Measurements from ENCODE around the gene IGBP1. TPM values are rescaled to one million over a fixed set of nuclear protein-coding genes. Genes with fewer than 3 reads are reported as not detected.

Gene IGBP1
- total RNA-seq, 1 experiment from 2014 or later, result 38.9 TPM

GRCh38 chrX:70171624-70172023 is 38.4 kb downstream of the IGBP1 start:
- no peaks in the 10 kb centered on the region for H3K36me3 Mint-ChIP-seq
- peaks cover 54% of the 10 kb centered on the region for H3K4me1 Mint-ChIP-seq
- ChIA-PET CTCF (interaction anchor here (1.7 kb wide), 1 partner anchor 91 kb away, joined by 6 read pairs; no protein-coding TSS in a partner anchor), POLR2A (no interaction called here)
- H3K9me3 Mint-ChIP-seq, result no peaks in the 10 kb centered on the region
- H3K4me3 Mint-ChIP-seq, result 0 out of 2 replicates have a peak overlapping the region, but pooled peaks have one; percentile 0
- ATAC-seq, result no peak; the same call in 1 of the 2 replicates
- H3K27me3 Mint-ChIP-seq (ENCODE audit: low read depth), result no peaks in the 10 kb centered on the region
- H3K27ac Mint-ChIP-seq, result 0 out of 2 replicates have a peak overlapping the region, but pooled peaks have one; percentile 10
- no peak for DNase-seq (ENCODE audit: low spot score)
- no peak for TF ChIP-seq ERG (CRISPR knock-in tag; IDR thresholded peaks at IDR 0.05)
- no peak for TF ChIP-seq ELF4 (CRISPR knock-in tag; IDR thresholded peaks at IDR 0.05; ENCODE audit: low read depth)
- TF ChIP-seq ZNF416 (CRISPR knock-in tag; IDR thresholded peaks at IDR 0.05), result no peak
- no peak for TF ChIP-seq CREB1 (CRISPR knock-in tag; IDR thresholded peaks at IDR 0.05)
- TF ChIP-seq E2F4 (CRISPR knock-in tag; IDR thresholded peaks at IDR 0.05; ENCODE audit: borderline replicate concordance, low read depth), result no peak
- no peak for TF ChIP-seq MXD4 (CRISPR knock-in tag; IDR thresholded peaks at IDR 0.05; ENCODE audit: borderline replicate concordance)
- TF ChIP-seq ZNF121 (CRISPR knock-in tag; IDR thresholded peaks at IDR 0.05), result no peak
- TF ChIP-seq ARID4B (CRISPR knock-in tag; IDR thresholded peaks at IDR 0.05; ENCODE audit: borderline replicate concordance), result no peak
- TF ChIP-seq CDX4 (CRISPR knock-in tag; IDR thresholded peaks at IDR 0.05; ENCODE audit: borderline replicate concordance), result no peak
- no peak for TF ChIP-seq ATF1 (CRISPR knock-in tag; IDR thresholded peaks at IDR 0.05)
- no peak for TF ChIP-seq IRF2 (CRISPR knock-in tag; IDR thresholded peaks at IDR 0.05; ENCODE audit: borderline replicate concordance, low read depth)
- TF ChIP-seq AR (CRISPR knock-in tag; IDR thresholded peaks at IDR 0.05), result no peak
- no peak for TF ChIP-seq E2F5 (CRISPR knock-in tag; IDR thresholded peaks at IDR 0.05)
- TF ChIP-seq ZNF671 (CRISPR knock-in tag; IDR thresholded peaks at IDR 0.05), result no peak
- no peak for TF ChIP-seq KAT7 (CRISPR knock-in tag; IDR thresholded peaks at IDR 0.05; ENCODE audit: borderline replicate concordance)

Measured in WTC11 (cell line).